ENCODE results near the gene EGFL7. TPM values are rescaled to one million over a fixed set of nuclear protein-coding genes. Genes with fewer than 3 reads are reported as not detected.

Gene EGFL7
- total and polyA plus RNA-seq, 12 donors = 1.9 to 452 (median 79.5) TPM

- 0 to 50% (median 40%) methylated on average over 1 to 11 of the region's 11 CpGs for WGBS, 4 donors
- Histone ChIP-seq H3K27me3 (peaks cover 27% of the 10 kb centered on the region), H3K27ac (peak overlapping the region in 4 of 5 donors; percentile 16 to 89 (median 46)), H3K4me3 (no peak overlapping the region), H3K4me1 (replicated peaks in 1 of 2) (peaks cover 0 to 6% of the 10 kb centered on the region in 2 donors), H3K36me3 (replicated peaks in 1 of 2) (no peaks in the 10 kb centered on the region), H3K9me3 (replicated peaks in 1 of 3) (no peaks in the 10 kb centered on the region)
- intact Hi-C loops (cut with DNase I) = no loop called here
- TF ChIP-seq POLR2A (IDR thresholded peaks at IDR 0.05) = no peak
- no peak for TF ChIP-seq CTCF (IDR thresholded peaks at IDR 0.05)
- peak in 1 of 7 donors; percentile 9 for DNase-seq
These were observed 6.5 kb upstream of the EGFL7 start for GRCh38 chr9:136656183-136656738.

GRCh38 chr9:136656795-136657611 lies 5.7 kb upstream of the EGFL7 start:
- Histone ChIP-seq H3K9me3 (replicated peaks in 1 of 3) (no peaks in the 10 kb centered on the region), H3K27me3 (peaks cover 27% of the 10 kb centered on the region), H3K36me3 (replicated peaks in 1 of 2) (no peaks in the 10 kb centered on the region), H3K4me3 (no peak overlapping the region), H3K4me1 (replicated peaks in 1 of 2) (peaks cover 0 to 6% of the 10 kb centered on the region in 2 donors), H3K27ac (peak overlapping the region in 4 of 5 donors; percentile 16 to 89 (median 46))
- TF ChIP-seq POLR2A (IDR thresholded peaks at IDR 0.05) (peak in 1 of 2 donors; percentile 10), CTCF (IDR thresholded peaks at IDR 0.05) (no peak)
- 46 to 67% (median 50%) methylated on average over 11 to 37 of the region's 37 CpGs for whole genome bisulfite sequencing, 4 donors
- intact Hi-C loops (cut with DNase I) = no loop called here
- peak in 1 of 7 donors; percentile 11 for DNase-seq

GRCh38 chr9:136657974-136658848 lies 4.5 kb upstream of the EGFL7 start:
- intact Hi-C loops (cut with DNase I) = no loop called here
- H3K4me1 ChIP-seq (replicated peaks in 1 of 2) = peaks cover 0 to 6% of the 10 kb centered on the region in 2 donors
- peak overlapping the region in 1 of 4 donors; percentile 26 for H3K4me3 ChIP-seq
- no peaks in the 10 kb centered on the region for H3K9me3 ChIP-seq (replicated peaks in 1 of 3)
- H3K27ac ChIP-seq = peak overlapping the region in 2 of 5 donors; percentile 38 to 89
- 55 to 80% (median 69%) methylated on average over 16 to 31 of the region's 31 CpGs for WGBS, 4 donors
- H3K27me3 ChIP-seq = peaks cover 31% of the 10 kb centered on the region
- TF ChIP-seq CTCF (IDR thresholded peaks at IDR 0.05) (no peak), POLR2A (IDR thresholded peaks at IDR 0.05) (no peak)
- DNase-seq = peak in 1 of 7 donors; percentile 6
- H3K36me3 ChIP-seq (replicated peaks in 1 of 2) = no peaks in the 10 kb centered on the region

All from adrenal gland (tissue), 12 donors.